Activated CD4-positive, alpha-beta T cell treated with anti-CD3 and anti-CD28 coated beads, Interleukin-2, amount 50 U/mL, for 1 hour (primary cell): Measurements from ENCODE around the gene MARCHF9.

Experiments used
- DNase-seq: peaks from one replicate; pipeline ENCODE4 v3.0.0-alpha.2; 2020

Gene MARCHF9

DNA sequence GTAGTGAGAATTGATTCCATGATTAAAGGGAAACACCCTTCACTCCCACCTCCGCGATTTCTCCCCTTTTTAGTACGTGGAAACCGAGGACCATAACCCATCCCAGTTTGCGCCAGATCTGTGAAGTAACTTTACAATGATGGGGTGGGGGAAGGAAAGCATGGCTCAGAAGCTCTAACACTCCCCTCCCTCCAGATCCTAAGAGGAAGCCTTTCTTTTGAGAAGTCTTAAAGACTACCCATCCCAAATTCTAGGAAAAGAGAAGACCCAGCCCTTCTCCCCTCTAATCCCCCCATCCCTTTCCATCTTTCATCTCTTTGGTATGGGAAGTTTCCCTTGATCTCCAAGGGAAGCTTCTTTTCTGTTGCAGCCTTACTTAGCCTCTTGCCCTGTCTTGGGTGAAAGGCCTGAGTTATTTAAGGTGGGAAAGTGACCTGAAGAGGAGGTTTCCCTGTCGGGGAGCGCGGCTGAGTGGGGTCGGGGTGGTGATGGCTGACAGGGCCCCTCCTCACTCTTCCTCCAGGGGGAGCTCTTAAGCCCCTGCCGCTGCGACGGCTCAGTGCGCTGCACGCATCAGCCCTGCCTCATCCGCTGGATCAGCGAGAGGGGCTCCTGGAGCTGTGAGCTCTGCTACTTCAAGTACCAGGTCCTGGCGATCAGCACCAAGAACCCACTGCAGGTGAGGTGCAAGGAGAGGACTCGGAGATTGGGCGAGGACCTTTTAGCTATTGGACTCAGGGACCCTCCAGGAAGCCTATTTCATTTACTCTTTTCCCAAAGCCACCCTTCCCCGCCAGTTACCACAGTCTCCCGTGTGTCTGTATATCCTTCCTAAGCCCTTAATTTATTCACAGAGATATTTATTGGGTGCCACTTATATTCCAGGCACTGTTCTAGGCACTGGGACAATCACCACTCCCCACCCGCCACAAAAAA, 1.8 kb downstream of the MARCHF9 start:
- DNase-seq, result peak; percentile 68

DNA sequence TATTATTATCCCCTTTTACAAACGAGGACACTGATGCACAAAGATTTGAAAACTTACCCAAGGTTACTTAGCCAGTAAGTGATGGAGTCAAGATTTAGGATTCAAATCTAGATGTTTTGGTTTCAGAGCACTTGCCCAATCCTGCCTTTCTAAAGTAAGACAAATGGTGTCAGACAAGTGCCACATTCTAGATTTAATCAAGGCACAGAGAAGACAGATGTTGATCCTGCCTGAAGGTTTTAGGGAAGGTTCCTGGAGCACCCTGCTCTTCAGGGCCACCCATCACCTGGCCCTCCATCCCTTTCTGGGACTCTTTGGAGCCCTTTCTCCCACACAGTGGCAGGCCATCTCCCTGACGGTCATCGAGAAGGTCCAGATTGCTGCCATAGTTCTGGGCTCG, 2.9 kb downstream of the MARCHF9 start:
- DNase-seq, result no peak

DNA sequence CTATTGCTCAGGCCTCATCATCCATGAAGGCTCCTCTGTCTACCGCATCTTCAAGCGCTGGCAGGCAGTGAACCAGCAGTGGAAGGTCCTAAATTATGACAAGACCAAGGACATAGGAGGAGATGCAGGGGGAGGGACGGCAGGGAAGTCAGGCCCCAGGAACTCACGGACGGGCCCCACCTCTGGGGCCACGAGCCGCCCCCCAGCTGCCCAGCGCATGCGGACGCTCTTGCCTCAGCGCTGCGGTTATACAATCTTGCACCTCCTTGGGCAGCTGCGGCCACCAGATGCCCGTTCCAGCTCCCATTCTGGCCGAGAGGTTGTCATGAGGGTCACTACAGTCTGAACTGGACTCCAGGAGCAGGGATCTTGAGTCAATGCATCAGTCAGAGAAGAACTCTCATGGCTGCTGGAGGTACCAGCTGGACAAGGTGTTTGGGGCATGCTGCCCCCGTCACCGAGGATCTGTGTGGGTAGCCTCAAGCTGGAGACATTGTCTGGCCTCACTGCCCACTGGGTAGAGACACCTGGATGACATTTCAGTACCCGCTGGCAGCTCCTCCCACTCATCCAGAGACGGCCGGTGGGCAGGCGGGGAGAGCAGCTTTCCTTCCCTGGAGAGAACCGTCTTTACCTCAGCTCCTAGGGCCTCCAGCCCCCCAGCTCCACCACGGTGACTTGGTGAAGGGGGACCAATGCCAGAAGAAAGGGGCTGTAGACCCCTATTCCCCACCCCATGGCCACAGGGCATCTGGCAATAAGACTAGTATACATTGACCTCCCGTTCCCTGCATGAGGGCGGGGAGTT, 3.9 kb downstream of the MARCHF9 start:
- no peak for DNase-seq

GRCh38 chr12:57759360-57759980, 4.6 kb downstream of the MARCHF9 start:
- DNase-seq, result peak; percentile 44

GRCh38 chr12:57760347-57760982, 5.6 kb downstream of the MARCHF9 start:
- DNase-seq, result no peak

GRCh38 chr12:57761391-57761998, 6.6 kb downstream of the MARCHF9 start:
- no peak for DNase-seq

DNA sequence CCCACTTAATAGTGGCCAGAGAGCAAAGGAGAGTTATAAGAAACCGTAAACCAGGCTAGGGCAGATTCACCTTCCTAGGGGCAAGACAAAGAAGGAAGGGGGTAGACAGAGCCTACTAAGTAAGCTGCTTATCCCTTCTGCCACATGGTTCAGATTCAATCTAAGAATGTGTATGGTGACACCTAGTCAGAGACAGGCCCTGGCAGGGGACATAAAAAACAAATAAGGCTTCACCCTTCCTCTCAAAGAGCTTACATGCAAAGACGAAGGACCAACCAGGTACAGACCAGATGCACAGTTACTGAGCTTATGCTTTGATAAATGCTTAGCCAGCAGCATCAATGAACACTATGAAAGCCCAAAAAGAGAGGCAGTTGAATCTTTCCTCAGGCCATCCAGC, 7.6 kb downstream of the MARCHF9 start:
- DNase-seq, result no peak

DNA sequence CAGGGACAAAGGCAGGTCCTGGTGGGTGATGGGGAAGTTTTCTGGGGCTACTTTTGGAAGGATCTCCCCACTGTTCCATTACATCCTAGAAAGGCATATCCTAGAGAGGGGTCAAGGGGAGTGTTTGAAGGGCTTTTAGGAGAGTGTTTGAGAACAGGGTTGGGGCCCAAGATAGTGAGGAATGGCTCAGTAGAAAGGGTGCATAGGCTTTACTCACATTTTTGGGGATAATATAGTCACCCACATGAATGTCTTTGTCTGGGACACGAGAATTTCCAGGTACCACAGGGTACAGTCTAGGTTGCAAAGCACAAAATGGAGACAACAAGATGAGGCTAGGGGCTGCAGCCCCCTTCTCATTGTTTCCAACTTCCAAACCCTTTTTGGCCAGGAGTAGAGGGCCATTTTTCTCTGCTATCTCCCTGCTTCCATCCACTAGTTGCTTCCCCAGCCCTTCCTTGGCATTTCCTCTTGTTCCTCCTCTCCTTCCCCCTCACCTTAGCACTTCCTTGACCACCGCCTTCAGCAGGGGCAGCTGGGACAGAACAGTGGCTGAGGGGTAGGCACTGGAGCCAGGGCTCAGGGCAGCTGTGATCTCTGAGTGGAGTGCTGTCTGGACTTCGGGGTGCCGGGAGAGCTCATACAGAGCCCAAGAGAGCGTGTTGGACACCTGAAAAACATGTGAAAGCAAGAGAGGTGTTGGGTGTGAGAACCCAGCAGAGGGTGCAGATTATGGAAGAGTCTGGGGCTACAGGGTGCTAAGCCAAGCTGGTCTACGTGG, 9.2 kb downstream of the MARCHF9 start:
- DNase-seq, result no peak

- DNase-seq, result no peak
These were observed 9.7 kb downstream of the MARCHF9 start for GRCh38 chr12:57764662-57765002.

DNA sequence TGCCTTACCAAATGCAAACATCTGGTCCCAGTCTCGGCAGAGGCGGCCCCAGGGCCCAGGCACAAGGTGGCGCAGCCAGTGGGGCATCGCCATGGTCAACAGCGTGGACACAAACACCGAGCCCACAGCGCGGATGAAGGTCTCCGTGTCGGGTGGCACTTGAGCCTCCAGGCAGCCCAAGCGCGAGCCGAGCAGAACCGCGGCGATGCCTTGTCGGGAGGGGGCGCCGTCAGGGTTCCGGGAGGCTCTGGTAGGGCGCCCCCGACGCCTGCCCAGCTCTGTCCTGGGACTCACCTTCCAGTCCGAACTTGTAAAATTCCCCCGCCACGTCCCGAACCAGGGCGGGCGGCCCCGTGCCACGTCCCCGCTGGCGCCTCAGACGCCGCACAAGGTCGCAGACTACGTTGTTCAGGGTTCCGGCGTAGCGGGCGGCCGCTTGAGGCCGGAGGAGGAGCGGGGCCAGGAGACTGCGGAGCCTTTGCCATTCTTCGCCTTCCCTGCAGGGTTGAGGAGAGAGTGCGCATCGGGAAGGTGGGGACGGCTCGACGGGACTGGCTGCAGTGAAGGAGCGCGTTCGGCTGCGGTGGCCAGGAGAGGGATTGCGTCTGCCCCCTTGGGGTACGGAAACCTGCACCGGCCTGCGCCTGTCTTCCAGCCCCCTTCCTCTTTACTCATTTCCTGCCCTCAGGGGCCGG, 10.2 kb downstream of the MARCHF9 start:
- DNase-seq, result peak; percentile 57

DNA sequence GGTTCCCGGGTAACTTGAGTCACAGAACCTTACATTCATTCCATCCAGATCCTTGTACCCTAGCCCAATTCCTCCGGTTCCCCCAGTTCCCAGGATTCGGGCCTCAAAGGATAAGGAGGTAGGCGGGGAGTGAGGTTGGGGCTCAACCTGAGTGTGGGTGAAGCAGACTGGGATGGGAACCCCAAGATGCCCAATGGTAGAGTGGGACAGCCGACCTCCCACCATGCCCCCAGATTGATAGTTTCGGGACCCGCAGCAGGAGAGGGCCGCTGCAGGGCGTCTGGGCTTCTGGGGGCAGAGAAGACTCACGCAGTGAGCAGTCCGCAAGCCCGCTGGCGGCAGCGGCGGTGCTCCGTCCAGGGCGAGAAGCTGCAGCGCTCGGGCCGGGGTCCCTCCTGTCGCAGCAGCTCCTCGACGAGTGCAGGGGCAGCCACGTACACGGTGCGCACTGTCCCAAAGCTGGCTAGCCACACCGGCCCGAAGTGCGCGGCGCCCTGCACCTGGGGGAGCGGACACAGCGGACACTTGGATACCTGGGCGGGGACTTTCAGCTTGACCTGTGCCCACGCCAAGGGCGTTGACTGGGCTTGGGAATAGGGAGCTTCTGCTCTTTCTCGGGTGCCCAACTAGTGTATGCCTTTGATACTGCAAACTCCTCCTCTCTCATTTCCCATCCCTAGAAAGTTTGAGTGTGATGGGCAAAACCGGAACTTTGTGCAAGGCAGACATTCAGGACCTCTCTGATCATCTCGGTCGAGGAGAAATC, 11.0 kb downstream of the MARCHF9 start:
- no peak for DNase-seq

GRCh38 chr12:57766464-57767304, 11.8 kb downstream of the MARCHF9 start, which contains the start of gene CYP27B1:
Gene CYP27B1 (minus strand): TSS chr12:57767078. CDS start chr12:57767041, 37 bp downstream.
- no peak for DNase-seq

- DNase-seq, result no peak
These were observed 12.4 kb downstream of the MARCHF9 start for GRCh38 chr12:57767305-57767698.

DNA sequence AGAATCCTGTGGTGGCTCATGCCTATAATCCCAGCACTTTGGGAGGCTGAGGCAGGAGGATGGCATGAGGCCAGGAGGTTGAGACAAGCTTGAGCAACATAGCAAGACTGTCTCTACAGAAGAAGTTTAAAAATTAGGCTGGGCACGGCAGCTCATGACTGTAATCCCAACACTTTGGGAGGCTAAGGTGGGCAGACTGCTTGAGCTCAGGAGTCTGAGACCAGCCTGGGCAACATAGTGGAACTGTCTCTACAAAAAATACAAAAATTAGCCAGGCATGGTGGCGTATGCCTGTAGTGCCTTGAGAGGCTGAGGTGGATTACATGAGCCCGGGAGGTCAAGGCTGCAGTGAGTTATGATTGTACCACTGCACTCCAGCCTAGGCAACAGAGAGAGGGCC, 13.0 kb downstream of the MARCHF9 start:
- DNase-seq, result no peak

- no peak for DNase-seq
These were observed 14.7 kb downstream of the MARCHF9 start for GRCh38 chr12:57769594-57769993.

GRCh38 chr12:57770734-57771133, 15.8 kb downstream of the MARCHF9 start:
- no peak for DNase-seq

DNA sequence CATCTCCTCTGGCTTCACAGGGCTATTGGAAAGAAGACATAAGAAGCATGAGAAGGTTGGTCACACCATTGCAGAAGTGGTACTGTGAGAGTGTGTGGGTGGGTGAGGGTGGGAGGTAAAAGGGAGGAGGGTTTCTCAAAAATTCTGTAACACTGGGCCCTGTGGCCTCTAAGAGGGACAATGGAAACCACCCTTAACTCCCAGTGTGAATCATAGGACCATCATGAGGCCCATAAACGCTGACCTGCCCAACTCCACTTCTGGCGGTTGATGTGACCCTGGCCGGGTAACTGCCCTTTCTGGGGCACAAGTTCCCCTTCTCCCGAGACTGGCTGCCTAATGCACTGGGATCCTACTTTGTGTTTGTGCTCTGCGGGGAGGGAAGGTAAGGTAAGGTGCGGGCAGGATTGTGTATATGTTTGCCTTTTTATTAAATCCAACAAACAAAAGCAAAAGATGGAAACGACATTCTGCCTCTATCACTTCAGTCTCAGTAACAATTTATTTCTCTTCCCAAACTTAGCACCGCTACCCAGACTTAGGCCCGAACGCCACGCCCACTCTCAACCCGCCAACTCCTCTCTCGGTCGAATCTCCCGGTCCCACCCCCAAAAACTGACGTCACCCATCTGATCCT, 16.5 kb downstream of the MARCHF9 start:
- DNase-seq, result peak; percentile 78

DNA sequence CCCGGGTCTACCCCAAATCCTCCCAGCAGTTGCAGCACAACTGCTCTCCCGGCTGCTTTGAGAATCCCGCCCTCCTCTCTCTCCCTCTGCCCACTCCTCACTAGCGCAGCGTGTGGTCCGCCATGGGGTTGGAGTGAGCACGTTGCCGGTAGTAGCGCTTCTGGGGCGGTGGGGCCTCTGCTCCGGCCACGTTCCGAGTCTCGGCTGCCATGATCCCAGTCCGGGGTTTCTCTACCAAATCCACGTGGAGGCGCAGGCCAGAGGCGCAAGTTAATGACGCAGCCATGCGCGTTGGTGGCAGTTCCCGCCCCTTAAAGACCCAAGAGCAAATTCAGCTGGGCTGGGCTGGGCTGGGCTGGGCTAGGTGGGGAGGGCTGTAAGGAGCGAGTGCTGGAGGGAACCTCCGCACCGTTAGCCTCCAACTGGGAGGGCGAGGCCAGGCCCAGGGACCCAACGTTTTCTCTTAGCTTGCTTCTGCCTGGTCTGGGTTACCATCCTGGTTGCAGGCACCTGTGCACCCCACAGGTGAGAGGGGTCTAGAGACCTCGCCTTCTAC, 17.0 kb downstream of the MARCHF9 start, which contains the start of gene METTL1:
TSS of gene METTL1 (minus strand) at position 233 of the 556 bp plus-strand sequence. CDS start at position 211, 22 bp downstream.
- peak; percentile 87 for DNase-seq
